Osteoblast (primary cell): Measurements from ENCODE around the gene COL13A1. TPM values are rescaled to one million over a fixed set of nuclear protein-coding genes. Genes with fewer than 3 reads are reported as not detected.

Experiments
- DNase-seq: peaks from one replicate; pipeline ENCODE4 v3.0.0; 2011; ENCODE audit warnings: low spot score, mixed read lengths; ENCODE audit not compliant: insufficient read length; ENCODE audit errors: missing footprints
- H2AFZ ChIP-seq: 2 replicates; pipeline ENCODE4 v1.6.0; 2011; ENCODE audit warnings: mild to moderate bottlenecking, low read length
- H3K27ac ChIP-seq: 2 replicates; pipeline ENCODE4 v1.5.1; 2011; ENCODE audit warnings: mild to moderate bottlenecking, low read depth, low read length, moderate library complexity
- H3K27me3 ChIP-seq: 2 replicates; pipeline ENCODE4 v1.6.0; 2012; ENCODE audit warnings: mild to moderate bottlenecking, control low read depth, inconsistent platforms, low read length, moderate library complexity; ENCODE audit not compliant: insufficient read depth
- H3K36me3 ChIP-seq: 2 replicates; pipeline ENCODE4 v1.5.1; 2011; ENCODE audit warnings: mild to moderate bottlenecking, low read length, control low read depth, moderate library complexity; ENCODE audit not compliant: insufficient read depth
- H3K4me1 ChIP-seq: 2 replicates; pipeline ENCODE4 v1.5.1; 2011; ENCODE audit warnings: mild to moderate bottlenecking, low read length, control low read depth, moderate library complexity; ENCODE audit not compliant: insufficient read depth
- H3K4me2 ChIP-seq: 2 replicates; pipeline ENCODE4 v1.6.0; 2011; ENCODE audit warnings: mild to moderate bottlenecking, low read length; ENCODE audit not compliant: insufficient read depth
- H3K4me3 ChIP-seq: fragments of 200-600 bp; sonication (generic); 3 replicates; pipeline ENCODE4 v1.5.1; 2012; ENCODE audit warnings: mild to moderate bottlenecking, low read length, inconsistent platforms; ENCODE audit not compliant: insufficient read depth
- H3K79me2 ChIP-seq: 2 replicates; pipeline ENCODE4 v1.6.0; 2012; ENCODE audit warnings: mild to moderate bottlenecking, low read length, control low read depth, inconsistent platforms; ENCODE audit not compliant: insufficient read depth
- H3K9me3 ChIP-seq: 2 replicates; pipeline ENCODE4 v1.5.1; 2011; ENCODE audit warnings: low read depth, low read length, control low read depth
- H4K20me1 ChIP-seq: 2 replicates; pipeline ENCODE4 v1.6.0; 2012; ENCODE audit warnings: mild to moderate bottlenecking, low read length, control low read depth; ENCODE audit not compliant: insufficient read depth
- total RNA-seq: library from RNA; depleted of rRNA; stranded (reverse); fragments of >200 nt; gene quantifications from 2 replicates; pipeline ENCODE4 v1.2.3, GENCODE V29; 2012
- TF ChIP-seq, protein P1 (sequence below): IDR thresholded peaks from 2 replicates; pipeline ENCODE4 v1.5.1; 2011; ENCODE audit warnings: mild to moderate bottlenecking, low read depth, low read length, moderate library complexity; ENCODE audit errors: extremely low read depth

COL13A1 gene
- total RNA-seq, 1 donor, result 1.1 TPM

DNA sequence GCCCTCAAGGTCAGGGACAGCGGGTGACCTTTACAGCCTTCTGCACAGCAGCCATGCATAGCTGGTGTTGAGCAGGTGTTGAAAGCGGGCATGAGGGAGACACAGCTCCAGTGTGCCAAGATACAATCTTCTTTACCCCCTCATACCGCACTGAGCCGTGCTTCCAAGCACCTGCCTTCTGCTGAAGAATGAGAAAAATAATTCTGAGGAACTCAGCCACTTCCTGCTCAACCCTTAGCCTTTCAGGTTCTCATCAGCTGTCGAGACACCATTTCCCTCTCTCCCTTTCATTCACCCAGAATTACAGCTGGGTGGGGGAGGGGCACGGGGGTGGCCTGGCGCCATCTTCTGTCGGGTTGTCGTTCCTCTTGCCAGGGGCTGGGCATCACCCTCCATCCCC, 58.6 kb downstream of the COL13A1 start:
- no peak overlapping the region for H3K4me2 ChIP-seq
- H3K27ac ChIP-seq, result no peak overlapping the region
- H3K79me2 ChIP-seq, result no peaks in the 10 kb centered on the region
- H3K27me3 ChIP-seq, result no peaks in the 10 kb centered on the region
- H2AFZ ChIP-seq, result no peak overlapping the region
- no peaks in the 10 kb centered on the region for H3K36me3 ChIP-seq
- no peaks in the 10 kb centered on the region for H3K9me3 ChIP-seq
- no peak overlapping the region for H3K4me3 ChIP-seq
- H4K20me1 ChIP-seq, result no peaks in the 10 kb centered on the region
- TF ChIP-seq, protein P1, sequence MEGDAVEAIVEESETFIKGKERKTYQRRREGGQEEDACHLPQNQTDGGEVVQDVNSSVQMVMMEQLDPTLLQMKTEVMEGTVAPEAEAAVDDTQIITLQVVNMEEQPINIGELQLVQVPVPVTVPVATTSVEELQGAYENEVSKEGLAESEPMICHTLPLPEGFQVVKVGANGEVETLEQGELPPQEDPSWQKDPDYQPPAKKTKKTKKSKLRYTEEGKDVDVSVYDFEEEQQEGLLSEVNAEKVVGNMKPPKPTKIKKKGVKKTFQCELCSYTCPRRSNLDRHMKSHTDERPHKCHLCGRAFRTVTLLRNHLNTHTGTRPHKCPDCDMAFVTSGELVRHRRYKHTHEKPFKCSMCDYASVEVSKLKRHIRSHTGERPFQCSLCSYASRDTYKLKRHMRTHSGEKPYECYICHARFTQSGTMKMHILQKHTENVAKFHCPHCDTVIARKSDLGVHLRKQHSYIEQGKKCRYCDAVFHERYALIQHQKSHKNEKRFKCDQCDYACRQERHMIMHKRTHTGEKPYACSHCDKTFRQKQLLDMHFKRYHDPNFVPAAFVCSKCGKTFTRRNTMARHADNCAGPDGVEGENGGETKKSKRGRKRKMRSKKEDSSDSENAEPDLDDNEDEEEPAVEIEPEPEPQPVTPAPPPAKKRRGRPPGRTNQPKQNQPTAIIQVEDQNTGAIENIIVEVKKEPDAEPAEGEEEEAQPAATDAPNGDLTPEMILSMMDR, result no peak
- DNase-seq, result no peak
- H3K4me1 ChIP-seq, result peaks cover 30% of the 10 kb centered on the region

DNA sequence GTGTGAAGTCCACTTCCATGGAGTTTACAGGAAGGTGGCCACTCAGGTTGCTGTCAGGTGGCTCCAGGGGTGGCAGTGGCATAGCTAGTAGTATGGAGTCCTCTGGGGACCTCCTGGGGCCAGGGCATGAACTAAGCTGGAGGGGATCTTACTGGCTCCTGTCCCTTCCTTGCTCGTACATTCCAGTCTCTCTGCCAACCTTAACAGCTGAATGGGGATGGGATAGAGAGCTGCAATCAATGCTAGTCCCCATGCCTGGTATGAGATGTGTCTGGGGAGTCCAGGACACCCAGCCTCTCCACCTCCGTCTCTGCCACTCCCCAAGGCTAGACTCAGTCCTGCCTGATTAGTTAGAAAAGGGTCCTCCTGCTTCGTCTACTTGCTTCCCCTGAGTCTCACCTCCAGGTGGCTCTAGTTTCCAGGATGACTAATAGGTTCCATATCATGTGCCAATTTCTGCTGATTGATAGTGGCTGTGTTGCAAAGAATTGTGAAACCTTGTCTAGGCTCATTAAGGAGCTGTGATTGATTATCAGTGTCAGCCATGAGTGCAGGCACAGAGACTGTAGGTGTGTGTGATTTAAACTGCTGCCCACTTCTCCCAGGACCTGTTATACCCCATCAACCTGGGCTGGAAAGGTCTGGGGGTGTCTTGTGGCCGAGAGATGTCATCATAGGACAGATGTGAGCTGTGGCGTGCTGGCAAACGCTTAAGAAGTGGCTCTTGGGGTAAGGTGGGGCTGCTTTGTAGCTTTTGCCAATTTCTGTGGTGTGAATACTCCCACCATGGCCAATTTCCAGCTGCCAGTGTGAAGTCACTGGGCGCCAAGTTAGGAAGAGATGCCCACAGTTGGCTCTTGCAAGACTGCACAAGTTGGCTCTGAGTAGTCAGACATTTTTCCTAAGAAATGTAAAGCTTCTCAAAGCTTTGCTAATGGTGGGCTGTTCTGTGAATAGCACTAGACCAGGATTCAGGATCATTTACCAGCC, 59.8 kb downstream of the COL13A1 start:
- Histone ChIP-seq H3K4me3 (no peak overlapping the region), H3K27me3 (no peaks in the 10 kb centered on the region), H2AFZ (no peak overlapping the region), H3K4me1 (peaks cover 39% of the 10 kb centered on the region), H4K20me1 (no peaks in the 10 kb centered on the region), H3K27ac (no peak overlapping the region), H3K4me2 (peak overlapping the region; percentile 10), H3K79me2 (no peaks in the 10 kb centered on the region), H3K36me3 (no peaks in the 10 kb centered on the region), H3K9me3 (no peaks in the 10 kb centered on the region)
- DNase-seq, result no peak
- TF ChIP-seq, protein P1, result peak; percentile 41

DNA sequence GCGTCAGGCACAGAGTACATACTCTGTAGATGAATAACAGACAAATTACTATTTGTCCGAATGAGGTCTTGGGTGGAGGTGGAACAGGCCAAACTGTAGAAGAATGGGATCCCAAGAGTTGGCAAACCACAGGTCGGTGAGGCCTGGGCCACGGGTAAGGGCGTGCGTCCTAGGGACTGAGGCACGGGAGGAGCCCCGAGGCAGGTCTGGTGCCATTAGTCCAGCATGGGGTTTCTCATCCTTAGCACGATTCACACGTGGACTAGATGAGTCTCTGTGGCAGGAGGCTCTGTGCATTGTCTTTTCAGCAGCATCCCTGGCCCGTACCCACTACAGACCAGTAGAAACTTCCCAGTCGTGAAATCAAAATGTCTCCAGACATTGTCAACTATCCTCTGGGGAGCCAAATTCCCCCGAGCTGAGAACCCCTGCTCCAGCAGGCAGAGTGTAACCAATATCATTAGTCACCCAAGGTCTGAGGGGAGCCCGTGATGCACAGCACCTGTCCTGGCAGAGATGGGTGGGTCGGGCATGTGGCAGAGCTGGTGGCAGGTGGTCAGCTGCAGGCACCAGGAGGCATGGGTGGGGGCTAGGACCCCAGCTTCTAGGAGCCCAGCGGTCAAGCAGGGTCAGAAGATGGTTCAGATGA, 61.3 kb downstream of the COL13A1 start:
- no peaks in the 10 kb centered on the region for H3K36me3 ChIP-seq
- H4K20me1 ChIP-seq, result no peaks in the 10 kb centered on the region
- no peak overlapping the region for H3K4me2 ChIP-seq
- no peak overlapping the region for H3K4me3 ChIP-seq
- TF ChIP-seq, protein P1, result no peak
- no peaks in the 10 kb centered on the region for H3K27me3 ChIP-seq
- H3K9me3 ChIP-seq, result no peaks in the 10 kb centered on the region
- no peak overlapping the region for H2AFZ ChIP-seq
- H3K4me1 ChIP-seq, result peaks cover 46% of the 10 kb centered on the region
- no peaks in the 10 kb centered on the region for H3K79me2 ChIP-seq
- peak; percentile 39 for DNase-seq
- no peak overlapping the region for H3K27ac ChIP-seq

DNA sequence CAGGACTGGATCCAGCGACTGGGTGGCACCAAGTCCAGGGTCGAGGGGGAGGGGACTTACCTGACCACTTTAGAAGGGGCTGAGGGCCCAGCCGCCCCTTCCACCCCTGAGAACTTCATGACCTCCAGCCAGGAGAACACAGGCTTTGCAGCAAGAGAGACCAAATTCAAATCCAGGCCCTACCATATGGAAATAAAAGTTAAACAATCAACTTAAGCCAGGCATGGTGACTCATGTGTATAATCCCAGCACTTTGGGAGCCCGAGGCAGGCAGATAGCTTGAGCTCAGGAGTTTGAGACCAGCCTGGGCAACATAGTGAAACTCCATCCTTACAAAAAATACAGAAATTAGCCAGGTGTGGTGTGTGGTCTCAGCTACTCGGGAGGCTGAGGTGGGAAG, 61.9 kb downstream of the COL13A1 start:
- Histone ChIP-seq H3K27me3 (no peaks in the 10 kb centered on the region), H2AFZ (no peak overlapping the region), H3K4me1 (peaks cover 46% of the 10 kb centered on the region), H3K27ac (peak overlapping the region; percentile 63), H3K36me3 (no peaks in the 10 kb centered on the region), H3K4me3 (no peak overlapping the region), H4K20me1 (no peaks in the 10 kb centered on the region), H3K9me3 (no peaks in the 10 kb centered on the region), H3K4me2 (peak overlapping the region; percentile 35), H3K79me2 (no peaks in the 10 kb centered on the region)
- peak; percentile 60 for DNase-seq
- TF ChIP-seq, protein P1, result no peak
